HepG2 (cell line): ENCODE measurements around the gene CDK3. TPM values are rescaled to one million over a fixed set of nuclear protein-coding genes. Genes with fewer than 3 reads are reported as not detected.

Source experiments
- CBX1 ChIP-seq: IDR thresholded peaks from one replicate; pipeline ENCODE4 v1.6.1; 2016; ENCODE audit warnings: antibody characterized with exemption, low read depth
- E2F5 ChIP-seq: sonication (generic); formaldehyde crosslinking; conservative IDR thresholded peaks from 2 replicates; pipeline ENCODE4 v1.4.0; 2020; ENCODE audit warnings: missing genetic modification reagents
- FOXO4 ChIP-seq: sonication (generic); formaldehyde crosslinking; conservative IDR thresholded peaks from 2 replicates; pipeline ENCODE4 v1.8.1; 2023; ENCODE audit warnings: missing genetic modification reagents
- GATAD2A ChIP-seq: IDR thresholded peaks from 2 replicates; pipeline ENCODE4 v1.6.1; 2016
- MTF1 ChIP-seq: sonication (generic); formaldehyde crosslinking; IDR thresholded peaks from 2 replicates; pipeline ENCODE4 v1.5.0; 2020; ENCODE audit warnings: missing genetic modification reagents
- PBX3 ChIP-seq: sonication (generic); formaldehyde crosslinking; IDR thresholded peaks from 2 replicates; pipeline ENCODE4 v1.8.1; 2023; ENCODE audit warnings: missing genetic modification reagents, inconsistent platforms, borderline replicate concordance
- RAD21 ChIP-seq: fragments of 450-650 bp; formaldehyde crosslinking; IDR thresholded peaks from 2 replicates; pipeline ENCODE4 v1.5.0; 2020; ENCODE audit warnings: mild to moderate bottlenecking
- RARG ChIP-seq: sonication (generic); formaldehyde crosslinking; IDR thresholded peaks from 2 replicates; pipeline ENCODE4 v1.4.0; 2020; ENCODE audit warnings: low read depth, mild to moderate bottlenecking, missing genetic modification reagents
- REST ChIP-seq, 2 experiments: IDR thresholded peaks; 2 replicates each; pipeline ENCODE4 v1.6.1; 2011 to 2012; ENCODE audit warnings: low read length in 2 of 2, borderline replicate concordance in 1 of 2, low read depth in 1 of 2, mild to moderate bottlenecking in 1 of 2, moderate library complexity in 1 of 2
- SAFB2 ChIP-seq: sonication (generic); formaldehyde crosslinking; IDR thresholded peaks from 2 replicates; pipeline ENCODE4 v1.5.1; 2020; ENCODE audit warnings: missing genetic modification reagents, low read depth, mild to moderate bottlenecking, borderline replicate concordance
- SIX1 ChIP-seq: sonication (generic); formaldehyde crosslinking; IDR thresholded peaks from 2 replicates; pipeline ENCODE4 v1.4.0; 2020; ENCODE audit warnings: missing genetic modification reagents, borderline replicate concordance
- SMAD3 ChIP-seq: sonication (generic); formaldehyde crosslinking; IDR thresholded peaks from 2 replicates; pipeline ENCODE4 v1.4.0; 2020; ENCODE audit warnings: missing genetic modification reagents
- U2AF2 ChIP-seq: fragments of 200-400 bp; formaldehyde crosslinking; IDR thresholded peaks from 2 replicates; pipeline ENCODE4 v1.6.1; 2017; ENCODE audit warnings: low read depth, mild to moderate bottlenecking, low read length
- ZBTB43 ChIP-seq: sonication (generic); formaldehyde crosslinking; conservative IDR thresholded peaks from 2 replicates; pipeline ENCODE4 v1.4.0; 2020; ENCODE audit warnings: missing genetic modification reagents
- ZFYVE20 ChIP-seq: sonication (generic); formaldehyde crosslinking; IDR thresholded peaks from 2 replicates; pipeline ENCODE4 v1.8.0; 2023; ENCODE audit warnings: low read depth, mild to moderate bottlenecking, moderate library complexity, missing genetic modification reagents, borderline replicate concordance
- ZNF326 ChIP-seq: sonication (generic); formaldehyde crosslinking; IDR thresholded peaks from 2 replicates; pipeline ENCODE4 v1.4.0; 2020; ENCODE audit warnings: missing genetic modification reagents, borderline replicate concordance
- ZNF550 ChIP-seq: sonication (generic); formaldehyde crosslinking; IDR thresholded peaks from 2 replicates; pipeline ENCODE4 v1.4.0; 2020; ENCODE audit warnings: mild to moderate bottlenecking, missing genetic modification reagents, borderline replicate concordance
- ZNF704 ChIP-seq: sonication (generic); formaldehyde crosslinking; IDR thresholded peaks from 2 replicates; pipeline ENCODE4 v1.8.1; 2023; ENCODE audit warnings: mild to moderate bottlenecking, inconsistent platforms, moderate library complexity, missing genetic modification reagents, borderline replicate concordance
- ZNF782 ChIP-seq: sonication (generic); formaldehyde crosslinking; IDR thresholded peaks from 2 replicates; pipeline ENCODE4 v1.4.0; 2020; ENCODE audit warnings: missing genetic modification reagents, mild to moderate bottlenecking, borderline replicate concordance
- polyA plus RNA-seq, 8 experiments: library from polyadenylated mRNA; depleted of rRNA in 3 of 8; stranded (reverse) in 7 of 8; unstranded in 1 of 8; fragments of >200 nt; fragmentation: Illumina TruSeq in 4 of 8; extraction: Trizol in 4 of 8; gene quantifications; 2 replicates each; pipeline versions ENCODE4 v1.2.1 to v1.2.3, GENCODE V29; 2011 to 2016; ENCODE audit warnings: low read depth in 4 of 8, missing spikeins in 1 of 8, mixed read lengths in 1 of 8; ENCODE audit not compliant: insufficient read depth in 1 of 8
- total RNA-seq, 5 experiments: library from RNA; depleted of rRNA; stranded (reverse); fragments of >200 nt; fragmentation: Illumina TruSeq; extraction: Trizol; gene quantifications; 2 replicates each; pipeline ENCODE4 v1.2.3, GENCODE V29; 2016; ENCODE audit warnings: low read depth in 1 of 5

The CDK3 gene
- total and polyA plus RNA-seq, 2 of the 13 experiments (the other 11 are each of a cell fraction or from before 2014, with no cell fraction given): 5.8 to 11.4 TPM

- peak; percentile 83; the same call in 1 of the 2 replicates for TF ChIP-seq FOXO4 (CRISPR knock-in tag)
- no peak for TF ChIP-seq U2AF2
- TF ChIP-seq ZNF782 (CRISPR knock-in tag): no peak
- no peak for TF ChIP-seq SMAD3 (CRISPR knock-in tag)
- no peak for TF ChIP-seq RARG (CRISPR knock-in tag)
- no peak for TF ChIP-seq REST (IDR thresholded peaks at IDR 0.05; ENCODE audit: borderline replicate concordance in 1 of 2, low read depth in 1 of 2, low read length in 2 of 2)
- peak; percentile 88 for TF ChIP-seq SAFB2 (CRISPR knock-in tag)
- no peak for TF ChIP-seq PBX3
- TF ChIP-seq RAD21 (CRISPR knock-in tag): peak; percentile 89
- no peak for TF ChIP-seq ZFYVE20 (CRISPR knock-in tag)
- no peak for TF ChIP-seq ZNF704 (CRISPR knock-in tag)
- TF ChIP-seq ZNF326 (CRISPR knock-in tag): no peak
- peak; percentile 46 for TF ChIP-seq GATAD2A (CRISPR knock-in tag)
- no peak for TF ChIP-seq MTF1 (CRISPR knock-in tag)
- no peak for TF ChIP-seq ZNF550
- TF ChIP-seq E2F5 (CRISPR knock-in tag): 0 out of 2 replicates have a peak, but pooled peaks have one; percentile 14
- TF ChIP-seq CBX1: no peak
- TF ChIP-seq ZBTB43: no peak
- no peak for TF ChIP-seq SIX1
Measured at GRCh38 chr17:76000016-76000754, 470 bp upstream of the CDK3 start (continued).
